DND-41 (cell line): Measurements from ENCODE around the gene R3HDM4.

Experiments used
- EZH2 ChIP-seq: IDR thresholded peaks from 3 replicates; pipeline ENCODE4 v1.6.1; 2012; ENCODE audit warnings: borderline replicate concordance, low read depth, mild to moderate bottlenecking, moderate library complexity, low read length, inconsistent platforms; ENCODE audit not compliant: severe bottlenecking
- TF ChIP-seq, protein P1 (sequence below): IDR thresholded peaks from 2 replicates; pipeline ENCODE4 v1.5.1; 2012; ENCODE audit warnings: borderline replicate concordance, low read length, moderate library complexity, mild to moderate bottlenecking; ENCODE audit not compliant: poor library complexity, severe bottlenecking; ENCODE audit errors: extremely low read depth

DNA sequence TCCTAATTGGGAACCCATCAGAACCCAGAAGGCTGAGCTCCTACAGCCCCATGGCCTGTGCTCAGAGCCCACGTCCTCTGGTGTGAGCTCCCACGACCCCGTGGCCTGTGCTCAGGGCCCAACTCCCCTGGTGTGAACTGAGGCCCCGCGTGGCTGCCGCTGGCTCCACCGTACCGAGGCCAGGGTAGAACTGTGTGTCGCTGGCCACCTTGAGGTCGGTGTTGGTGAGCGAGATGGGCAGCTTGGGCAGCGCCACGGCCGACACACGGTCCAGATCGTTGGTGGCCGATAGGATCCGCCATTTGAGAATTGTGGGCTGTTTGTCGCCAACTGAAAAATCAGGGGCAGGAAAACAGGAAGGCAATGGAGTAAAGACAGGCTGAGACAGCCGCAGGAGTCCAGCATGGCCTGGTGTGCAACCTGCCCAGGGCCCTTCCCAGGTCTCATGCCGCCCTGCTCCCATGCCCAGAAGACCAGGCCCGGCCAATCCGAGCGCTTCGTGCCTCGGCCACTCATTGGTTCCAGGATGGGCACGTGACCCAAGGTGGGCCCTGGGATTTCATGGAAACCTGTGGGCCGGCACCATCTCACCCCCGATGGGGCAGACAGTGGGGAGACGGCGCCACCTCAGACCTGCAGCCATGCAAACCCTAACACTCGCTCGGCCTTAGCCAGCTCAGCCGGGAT lies 31.5 kb downstream of the R3HDM4 start:
- no peak for TF ChIP-seq EZH2
- TF ChIP-seq, protein P1, sequence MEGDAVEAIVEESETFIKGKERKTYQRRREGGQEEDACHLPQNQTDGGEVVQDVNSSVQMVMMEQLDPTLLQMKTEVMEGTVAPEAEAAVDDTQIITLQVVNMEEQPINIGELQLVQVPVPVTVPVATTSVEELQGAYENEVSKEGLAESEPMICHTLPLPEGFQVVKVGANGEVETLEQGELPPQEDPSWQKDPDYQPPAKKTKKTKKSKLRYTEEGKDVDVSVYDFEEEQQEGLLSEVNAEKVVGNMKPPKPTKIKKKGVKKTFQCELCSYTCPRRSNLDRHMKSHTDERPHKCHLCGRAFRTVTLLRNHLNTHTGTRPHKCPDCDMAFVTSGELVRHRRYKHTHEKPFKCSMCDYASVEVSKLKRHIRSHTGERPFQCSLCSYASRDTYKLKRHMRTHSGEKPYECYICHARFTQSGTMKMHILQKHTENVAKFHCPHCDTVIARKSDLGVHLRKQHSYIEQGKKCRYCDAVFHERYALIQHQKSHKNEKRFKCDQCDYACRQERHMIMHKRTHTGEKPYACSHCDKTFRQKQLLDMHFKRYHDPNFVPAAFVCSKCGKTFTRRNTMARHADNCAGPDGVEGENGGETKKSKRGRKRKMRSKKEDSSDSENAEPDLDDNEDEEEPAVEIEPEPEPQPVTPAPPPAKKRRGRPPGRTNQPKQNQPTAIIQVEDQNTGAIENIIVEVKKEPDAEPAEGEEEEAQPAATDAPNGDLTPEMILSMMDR, result no peak
